Neural crest cell (in vitro differentiated cells): ENCODE measurements around the gene NAV1. TPM values are rescaled to one million over a fixed set of nuclear protein-coding genes. Genes with fewer than 3 reads are reported as not detected.

Experiments used
- DNase-seq: peaks from one replicate; pipeline ENCODE4 v3.0.0; 2021; ENCODE audit warnings: low read depth, mixed read lengths, low spot score
- H3K27ac Mint-ChIP-seq: one replicate; pipeline ENCODE4 v1.8.0; 2021; ENCODE audit warnings: mild to moderate bottlenecking, mixed read lengths; ENCODE audit not compliant: unreplicated experiment
- H3K27me3 Mint-ChIP-seq: 2 replicates; pipeline ENCODE4 v1.8.0; 2021; ENCODE audit warnings: low read depth, mild to moderate bottlenecking, mixed read lengths
- H3K36me3 Mint-ChIP-seq: 2 replicates; pipeline ENCODE4 v1.8.0; 2021; ENCODE audit warnings: low read depth, mild to moderate bottlenecking, mixed read lengths
- H3K4me1 Mint-ChIP-seq: 2 replicates; pipeline ENCODE4 v1.8.0; 2021; ENCODE audit warnings: mixed read lengths
- H3K4me3 Mint-ChIP-seq: one replicate; pipeline ENCODE4 v1.8.0; 2021; ENCODE audit warnings: mild to moderate bottlenecking, mixed read lengths
- H3K9me3 Mint-ChIP-seq: 2 replicates; pipeline ENCODE4 v1.8.0; 2021; ENCODE audit warnings: mixed read lengths
- CTCF ChIP-seq: fragments of 200-600 bp; sonication (generic); conservative IDR thresholded peaks from 2 replicates; pipeline ENCODE4 v1.5.0; 2021; ENCODE audit warnings: antibody characterized with exemption, mild to moderate bottlenecking
- total RNA-seq: library from RNA; stranded (reverse); gene quantifications from 2 replicates; pipeline ENCODE4 v1.2.1, GENCODE V29; 2021

NAV1 gene
- total RNA-seq, 1 donor from 2014 or later: 47.3 TPM

GRCh38 chr1:201502511-201502857 lies 36.4 kb upstream of the NAV1 start:
- DNase-seq: no peak
- Mint-ChIP-seq H3K27me3 (peaks cover 4% of the 10 kb centered on the region), H3K9me3 (no peaks in the 10 kb centered on the region), H3K27ac (no peak overlapping the region), H3K36me3 (no peaks in the 10 kb centered on the region), H3K4me3 (no peak overlapping the region), H3K4me1 (peaks cover 57% of the 10 kb centered on the region)
- no peak for TF ChIP-seq CTCF

- H3K4me3 Mint-ChIP-seq: peak overlapping the region; percentile 25
- peaks cover 4% of the 10 kb centered on the region for H3K27me3 Mint-ChIP-seq
- DNase-seq: no peak
- TF ChIP-seq CTCF: no peak
- no peak overlapping the region for H3K27ac Mint-ChIP-seq
- H3K36me3 Mint-ChIP-seq: no peaks in the 10 kb centered on the region
- H3K4me1 Mint-ChIP-seq: peaks cover 57% of the 10 kb centered on the region
- H3K9me3 Mint-ChIP-seq: no peaks in the 10 kb centered on the region
Measured at GRCh38 chr1:201503397-201504176, 35.3 kb upstream of the NAV1 start.

GRCh38 chr1:201504179-201504631 lies 34.7 kb upstream of the NAV1 start:
- TF ChIP-seq CTCF: no peak

GRCh38 chr1:201504799-201505502 lies 34.0 kb upstream of the NAV1 start:
- no peak overlapping the region for H3K4me3 Mint-ChIP-seq
- H3K27me3 Mint-ChIP-seq: peaks cover 4% of the 10 kb centered on the region

More at GRCh38 chr1:201504179-201504631, 34.7 kb upstream of the NAV1 start:
- no peak for DNase-seq
- no peak overlapping the region for H3K4me3 Mint-ChIP-seq
- H3K27me3 Mint-ChIP-seq: peaks cover 4% of the 10 kb centered on the region
- H3K4me1 Mint-ChIP-seq: peaks cover 54% of the 10 kb centered on the region
- no peaks in the 10 kb centered on the region for H3K9me3 Mint-ChIP-seq
- H3K36me3 Mint-ChIP-seq: no peaks in the 10 kb centered on the region
- H3K27ac Mint-ChIP-seq: no peak overlapping the region

GRCh38 chr1:201505503-201505890 lies 33.4 kb upstream of the NAV1 start:
- Mint-ChIP-seq H3K36me3 (no peaks in the 10 kb centered on the region), H3K4me1 (peaks cover 42% of the 10 kb centered on the region), H3K9me3 (no peaks in the 10 kb centered on the region), H3K27ac (no peak overlapping the region), H3K4me3 (no peak overlapping the region), H3K27me3 (peaks cover 4% of the 10 kb centered on the region)
- DNase-seq: no peak
- TF ChIP-seq CTCF: no peak

More at GRCh38 chr1:201504799-201505502, 34.0 kb upstream of the NAV1 start:
- Mint-ChIP-seq H3K27ac (peak overlapping the region; percentile 81), H3K36me3 (no peaks in the 10 kb centered on the region), H3K4me1 (peaks cover 48% of the 10 kb centered on the region), H3K9me3 (no peaks in the 10 kb centered on the region)
- no peak for DNase-seq
- TF ChIP-seq CTCF: no peak
